Bronchial epithelial cell (primary cell): Measurements from ENCODE around the gene FAAH2. TPM values are rescaled to one million over a fixed set of nuclear protein-coding genes. Genes with fewer than 3 reads are reported as not detected.

Source experiments
- DNase-seq: peaks from one replicate; pipeline ENCODE4 v3.0.0-alpha.2; 2010; ENCODE audit warnings: low read depth
- FAIRE-seq: peaks from 2 replicates; lab custom pipeline; 2011; peaks lifted over from hg19 to GRCh38; lab: Jason Lieb, UNC
- H3K27me3 ChIP-seq: 2 replicates; pipeline ENCODE4 v1.5.1; 2011; ENCODE audit warnings: low read length; ENCODE audit not compliant: control insufficient read depth, insufficient read depth
- H3K36me3 ChIP-seq: 2 replicates; pipeline ENCODE4 v1.5.1; 2011; ENCODE audit warnings: low read length; ENCODE audit not compliant: control insufficient read depth, insufficient read depth
- H3K4me3 ChIP-seq: 2 replicates; pipeline ENCODE4 v1.5.1; 2011; ENCODE audit warnings: mild to moderate bottlenecking, low read depth, low read length, control low read depth
- CTCF ChIP-seq: IDR thresholded peaks from 2 replicates; pipeline ENCODE4 v1.5.1; 2011; ENCODE audit warnings: mild to moderate bottlenecking, moderate library complexity, low read length, control low read depth, inconsistent platforms; ENCODE audit not compliant: insufficient read depth, severe bottlenecking
- total RNA-seq: library from RNA; depleted of rRNA; stranded (reverse); fragments of >200 nt; gene quantifications from 2 replicates; pipeline ENCODE4 v1.2.1, GENCODE V29; 2014

FAAH2 gene
- total RNA-seq, 1 donor from 2014 or later = 4.7 TPM

- DNase-seq (peak; percentile 42), FAIRE-seq (no peak)
- H3K4me3 ChIP-seq = no peak overlapping the region
- H3K36me3 ChIP-seq = no peaks in the 10 kb centered on the region
- no peak for TF ChIP-seq CTCF
- no peaks in the 10 kb centered on the region for H3K27me3 ChIP-seq
These were observed 158.6 kb downstream of the FAAH2 start for GRCh38 chrX:57445076-57445475.

GRCh38 chrX:57445832-57446231 lies 159.3 kb downstream of the FAAH2 start:
- no peaks in the 10 kb centered on the region for H3K36me3 ChIP-seq
- H3K27me3 ChIP-seq = no peaks in the 10 kb centered on the region
- DNase-seq = no peak
- no peak for FAIRE-seq
- H3K4me3 ChIP-seq = no peak overlapping the region
- no peak for TF ChIP-seq CTCF

- Histone ChIP-seq H3K36me3 (no peaks in the 10 kb centered on the region), H3K4me3 (no peak overlapping the region), H3K27me3 (no peaks in the 10 kb centered on the region)
- FAIRE-seq (no peak), DNase-seq (peak; percentile 28)
- no peak for TF ChIP-seq CTCF
These were observed 161.3 kb downstream of the FAAH2 start for GRCh38 chrX:57447856-57448255.

- TF ChIP-seq CTCF = no peak
- no peaks in the 10 kb centered on the region for H3K36me3 ChIP-seq
- H3K27me3 ChIP-seq = no peaks in the 10 kb centered on the region
- FAIRE-seq (no peak), DNase-seq (no peak)
- H3K4me3 ChIP-seq = no peak overlapping the region
These were observed 165.0 kb downstream of the FAAH2 start for GRCh38 chrX:57451426-57452020.

- TF ChIP-seq CTCF = peak; percentile 65
- H3K27me3 ChIP-seq = no peaks in the 10 kb centered on the region
- no peaks in the 10 kb centered on the region for H3K36me3 ChIP-seq
- no peak overlapping the region for H3K4me3 ChIP-seq
- DNase-seq (peak; percentile 30), FAIRE-seq (no peak)
These were observed 167.4 kb downstream of the FAAH2 start for GRCh38 chrX:57453901-57454300.

GRCh38 chrX:57481514-57481913 lies 195.0 kb downstream of the FAAH2 start:
- H3K36me3 ChIP-seq = no peaks in the 10 kb centered on the region
- no peak for TF ChIP-seq CTCF
- no peak for FAIRE-seq
- H3K27me3 ChIP-seq = no peaks in the 10 kb centered on the region
- H3K4me3 ChIP-seq = no peak overlapping the region
- no peak for DNase-seq
